NB4 (cell line): ENCODE measurements around the gene HLA-DRB1.
"Not testable (repeated sequence)": the region's sequence is repeated elsewhere in the genome, so short reads cannot be mapped to it uniquely, and the experiment has no call there.

Experiments used
- DNase-seq: peaks from one replicate; pipeline ENCODE4 v3.0.0; 2010; ENCODE audit warnings: low read depth
- H3K4me3 ChIP-seq: one replicate; pipeline ENCODE4 v1.5.1; 2011; ENCODE audit warnings: mild to moderate bottlenecking, low read depth, low read length, moderate library complexity
- CTCF ChIP-seq: IDR thresholded peaks from one replicate; pipeline ENCODE4 v1.5.1; 2012; ENCODE audit warnings: low read depth, low read length
- MAX ChIP-seq: IDR thresholded peaks from 2 replicates; pipeline ENCODE4 v1.6.1; 2011; ENCODE audit warnings: low read depth, low read length
- MYC ChIP-seq: IDR thresholded peaks from 2 replicates; pipeline ENCODE4 v1.6.1; 2011; ENCODE audit warnings: low read depth, low read length
- POLR2A ChIP-seq: IDR thresholded peaks from 2 replicates; pipeline ENCODE4 v1.6.1; 2011; ENCODE audit warnings: mild to moderate bottlenecking; ENCODE audit not compliant: insufficient read length; ENCODE audit errors: extremely low read depth

HLA-DRB1 gene

GRCh38 chr6:32558426-32559057 is 31.1 kb downstream of the HLA-DRB1 start:
- H3K4me3 ChIP-seq: no peak overlapping the region
- no peak for DNase-seq
- TF ChIP-seq POLR2A (no peak), MYC (no peak), MAX (no peak), CTCF (no peak)

GRCh38 chr6:32554116-32554965 is 35.3 kb downstream of the HLA-DRB1 start:
- TF ChIP-seq POLR2A (no peak), CTCF (no peak), MAX (no peak), MYC (no peak)
- DNase-seq: no peak
- no peak overlapping the region for H3K4me3 ChIP-seq

GRCh38 chr6:32553037-32553742 is 36.5 kb downstream of the HLA-DRB1 start:
- DNase-seq: no peak
- TF ChIP-seq POLR2A (no peak), MAX (no peak), MYC (no peak), CTCF (no peak)
- H3K4me3 ChIP-seq: no peak overlapping the region

- no peak for DNase-seq
- no peak for TF ChIP-seq MYC
- TF ChIP-seq POLR2A: no peak
- TF ChIP-seq MAX: no peak
- no peak for TF ChIP-seq CTCF
- H3K4me3 ChIP-seq: no peak overlapping the region
These were observed 38.2 kb downstream of the HLA-DRB1 start for GRCh38 chr6:32551410-32551809.

GRCh38 chr6:32539839-32540238 is 49.8 kb downstream of the HLA-DRB1 start:
- H3K4me3 ChIP-seq: no peak overlapping the region
- DNase-seq: no peak
- TF ChIP-seq MYC (no peak), POLR2A (no peak), MAX (no peak)

- H3K4me3 ChIP-seq, DNase-seq: not testable (repeated sequence)
These were observed 59.2 kb downstream of the HLA-DRB1 start for GRCh38 chr6:32530431-32530793.
